H1 (cell line): ENCODE data around the gene EIF4EBP3. TPM values are rescaled to one million over a fixed set of nuclear protein-coding genes. Genes with fewer than 3 reads are reported as not detected.

Experiments
- CTCF ChIA-PET: fragments of 300-600 bp; sonication (Branson Sonifier 250); formaldehyde crosslinking; loops from one replicate; lab custom pipeline; 2021; ENCODE audit not compliant: partially characterized antibody; lab: Charles Lee
- POLR2A ChIA-PET: fragments of 300-600 bp; sonication (Branson Sonifier 250); formaldehyde crosslinking; loops from one replicate; lab custom pipeline; 2021; ENCODE audit warnings: inconsistent platforms; ENCODE audit not compliant: partially characterized antibody; lab: Charles Lee
- DNase-seq, 2 experiments: peaks; one replicate each; pipeline versions ENCODE4 v3.0.0 to v3.0.0-alpha.2; 2010 to 2022; ENCODE audit warnings: low spot score in 2 of 2, low read depth in 1 of 2, mixed read lengths in 1 of 2
- FAIRE-seq: peaks from 2 replicates; lab custom pipeline; 2011; peaks lifted over from hg19 to GRCh38; lab: Jason Lieb, UNC
- H2AFZ ChIP-seq: 2 replicates; pipeline ENCODE4 v1.8.1; 2012; ENCODE audit warnings: low read length, inconsistent platforms
- H2AK5ac ChIP-seq: 2 replicates; pipeline ENCODE4 v1.6.1; 2013; ENCODE audit warnings: low read depth, low read length
- H2BK120ac ChIP-seq: replicated peaks from 2 replicates; pipeline ENCODE3; 2013; ENCODE audit warnings: low read depth, low read length, inconsistent platforms
- H2BK12ac ChIP-seq: 2 replicates; pipeline ENCODE4 v1.6.1; 2013; ENCODE audit warnings: low read depth, low read length
- H2BK15ac ChIP-seq: 2 replicates; pipeline ENCODE4 v1.6.1; 2013; ENCODE audit warnings: low read length
- H2BK20ac ChIP-seq: 2 replicates; pipeline ENCODE4 v1.6.1; 2013; ENCODE audit warnings: low read length
- H2BK5ac ChIP-seq: 2 replicates; pipeline ENCODE4 v1.6.1; 2013; ENCODE audit warnings: low read depth, low read length
- H3K14ac ChIP-seq: 2 replicates; pipeline ENCODE4 v1.6.1; 2013; ENCODE audit warnings: inconsistent platforms; ENCODE audit not compliant: insufficient read length
- H3K18ac ChIP-seq: 2 replicates; pipeline ENCODE4 v1.6.1; 2013; ENCODE audit warnings: low read length; ENCODE audit errors: extremely low read depth
- H3K23ac ChIP-seq: 2 replicates; pipeline ENCODE4 v1.6.1; 2013; ENCODE audit warnings: inconsistent platforms; ENCODE audit not compliant: insufficient read length
- H3K23me2 ChIP-seq: 2 replicates; pipeline ENCODE4 v1.6.1; 2013; ENCODE audit warnings: low read depth, low read length
- H3K27ac ChIP-seq: 2 replicates; pipeline ENCODE4 v1.6.1; 2011; ENCODE audit warnings: low read depth, low read length, inconsistent platforms
- H3K27me3 ChIP-seq, 4 experiments: replicated peaks in 1 of 4; 1 replicate in 1 of 4; 2 replicates in 3 of 4; pipeline versions ENCODE4 v1.6.1 to v1.8.1; 2011 to 2013; ENCODE audit warnings: low read length in 3 of 4, mild to moderate bottlenecking in 3 of 4, inconsistent platforms in 2 of 4, mixed read lengths in 2 of 4, moderate library complexity in 1 of 4; ENCODE audit not compliant: control insufficient read depth in 3 of 4, insufficient read depth in 3 of 4; ENCODE audit errors: extremely low read depth in 1 of 4
- H3K36me3 ChIP-seq, 4 experiments: 2 replicates each; pipeline versions ENCODE4 v1.6.1 to v1.8.1; 2011 to 2013; ENCODE audit warnings: mild to moderate bottlenecking in 4 of 4, low read length in 3 of 4, moderate library complexity in 2 of 4, control low read depth in 1 of 4, inconsistent platforms in 1 of 4; ENCODE audit not compliant: insufficient read depth in 4 of 4, control insufficient read depth in 2 of 4
- H3K4ac ChIP-seq: replicated peaks from 2 replicates; pipeline ENCODE3; 2013; ENCODE audit warnings: low read length, low read depth, mixed read lengths, inconsistent platforms; ENCODE audit not compliant: insufficient read length
- H3K4me1 ChIP-seq, 4 experiments: replicated peaks in 1 of 4; 1 replicate in 1 of 4; 2 replicates in 3 of 4; pipeline versions ENCODE4 v1.6.1 to v1.8.1; 2011 to 2013; ENCODE audit warnings: low read length in 3 of 4, inconsistent platforms in 2 of 4, mixed read lengths in 1 of 4; ENCODE audit not compliant: insufficient read depth in 4 of 4, control insufficient read depth in 3 of 4
- H3K4me2 ChIP-seq, 2 experiments: 2 replicates each; pipeline versions ENCODE4 v1.6.1 to v1.8.1; 2011 to 2013; ENCODE audit warnings: low read depth in 2 of 2, low read length in 2 of 2, control low read depth in 1 of 2, inconsistent platforms in 1 of 2, mild to moderate bottlenecking in 1 of 2; ENCODE audit not compliant: insufficient read depth in 1 of 2
- H3K4me3 ChIP-seq, 4 experiments: fragments of 200-600, 300-600 bp in 1 of 4; sonication (generic), shearing (Covaris generic), sonication (Bioruptor Twin) in 1 of 4; 2 replicates each; pipeline versions ENCODE4 v1.5.1 to v1.8.1; 2011 to 2016; ENCODE audit warnings: low read length in 4 of 4, low read depth in 3 of 4, control low read depth in 2 of 4, inconsistent platforms in 2 of 4, mild to moderate bottlenecking in 2 of 4, mixed read lengths in 1 of 4, moderate library complexity in 1 of 4; ENCODE audit not compliant: insufficient read depth in 2 of 4; ENCODE audit errors: extremely low read depth in 1 of 4
- H3K56ac ChIP-seq: replicated peaks from 2 replicates; pipeline ENCODE3; 2013; ENCODE audit warnings: low read depth, mild to moderate bottlenecking, mixed read lengths, low read length, inconsistent platforms; ENCODE audit not compliant: insufficient read length
- H3K79me1 ChIP-seq: 2 replicates; pipeline ENCODE4 v1.6.1; 2013; ENCODE audit warnings: low read depth, low read length, control low read depth
- H3K79me2 ChIP-seq, 2 experiments: 2 replicates each; pipeline versions ENCODE4 v1.6.1 to v1.8.1; 2012 to 2013; ENCODE audit warnings: low read length in 2 of 2, mild to moderate bottlenecking in 2 of 2, inconsistent platforms in 1 of 2; ENCODE audit not compliant: insufficient read depth in 2 of 2, control insufficient read depth in 1 of 2
- H3K9ac ChIP-seq, 4 experiments: replicated peaks in 1 of 4; 1 replicate in 1 of 4; 2 replicates in 3 of 4; pipeline versions ENCODE4 v1.6.1 to v1.8.1; 2011 to 2013; ENCODE audit warnings: low read depth in 3 of 4, low read length in 3 of 4, control low read depth in 2 of 4, mild to moderate bottlenecking in 2 of 4, moderate library complexity in 2 of 4, inconsistent platforms in 1 of 4; ENCODE audit errors: extremely low read depth in 1 of 4
- H3K9me3 ChIP-seq, 2 experiments: 2 replicates each; pipeline versions ENCODE4 v1.6.1 to v1.8.1; 2012 to 2013; ENCODE audit warnings: mild to moderate bottlenecking in 2 of 2, moderate library complexity in 2 of 2, control low read depth in 1 of 2, inconsistent platforms in 1 of 2, low read depth in 1 of 2, low read length in 1 of 2, mixed read lengths in 1 of 2; ENCODE audit not compliant: insufficient read depth in 2 of 2
- H4K20me1 ChIP-seq, 2 experiments: replicated peaks in 1 of 2; 2 replicates each; pipeline versions ENCODE3 to v1.8.1; 2011 to 2013; ENCODE audit warnings: inconsistent platforms in 2 of 2, low read length in 2 of 2, mild to moderate bottlenecking in 1 of 2; ENCODE audit not compliant: insufficient read depth in 2 of 2, control insufficient read depth in 1 of 2
- H4K5ac ChIP-seq: 2 replicates; pipeline ENCODE4 v1.6.1; 2013; ENCODE audit warnings: low read length, low read depth, mixed read lengths, inconsistent platforms; ENCODE audit not compliant: insufficient read length
- H4K8ac ChIP-seq: 2 replicates; pipeline ENCODE4 v1.8.0; 2013; ENCODE audit warnings: mild to moderate bottlenecking, moderate library complexity, low read length, inconsistent platforms; ENCODE audit not compliant: insufficient read depth; ENCODE audit errors: extremely low read depth
- H4K91ac ChIP-seq: replicated peaks from 2 replicates; pipeline ENCODE3; 2013; ENCODE audit warnings: low read length, mixed read lengths, inconsistent platforms; ENCODE audit not compliant: insufficient read length
- CREB1 ChIP-seq: IDR thresholded peaks from 2 replicates; pipeline ENCODE4 v1.6.1; 2012; ENCODE audit warnings: inconsistent platforms
- JUN ChIP-seq: IDR thresholded peaks from 2 replicates; pipeline ENCODE4 v1.6.1; 2011; ENCODE audit warnings: low read depth, mild to moderate bottlenecking, improper control_type of control experiment, low read length
- TCF12 ChIP-seq: IDR thresholded peaks from 2 replicates; pipeline ENCODE4 v1.6.1; 2011; ENCODE audit warnings: low read depth, mild to moderate bottlenecking, low read length
- WGBS, 2 experiments: shearing (Covaris generic) in 1 of 2; methylation state at CpG; one replicate each; pipeline versions ENCODE4 v1.1.6 to v1.1.7; 2013 to 2015; ENCODE audit warnings: low lambda C conversion rate in 2 of 2, mixed read lengths in 2 of 2, inconsistent platforms in 1 of 2, low coverage in 1 of 2, missing lambda C conversion rate in 1 of 2; ENCODE audit not compliant: insufficient replicate concordance in 2 of 2, insufficient coverage in 1 of 2, insufficient read length in 1 of 2; ENCODE audit errors: extremely low coverage in 1 of 2, missing lambda C conversion rate in 1 of 2; 5-methylcytosine and 5-hydroxymethylcytosine counted together
- polyA plus RNA-seq, 7 experiments: library from polyadenylated mRNA; depleted of rRNA in 3 of 7; stranded (reverse) in 5 of 7; unstranded in 2 of 7; fragments of >200 nt in 5 of 7; fragments of 200-250 nt in 2 of 7; gene quantifications; 1 replicate in 5 of 7; 2 replicates in 1 of 7; 4 replicates in 1 of 7; pipeline versions ENCODE4 v1.2.1 to v1.2.3, GENCODE V29; 2011 to 2013; ENCODE audit warnings: missing spikeins in 2 of 7, mixed read lengths in 2 of 7
- total RNA-seq: library from RNA; stranded (reverse); fragmentation: NEBNext Ultra II Directional; extraction: Animal tissue kit (Norgen Biotek cat#: 25700); gene quantifications from 2 replicates; pipeline ENCODE4 v1.2.1, GENCODE V29; 2021

Gene EIF4EBP3
- total and polyA plus RNA-seq, 2 of the 8 experiments (the other 6 are each of a cell fraction or from before 2014, with no cell fraction given), result 11.1 to 11.7 TPM

- Histone ChIP-seq H3K9ac (no peak overlapping the region), H3K56ac (no peak overlapping the region), H3K4ac (no peak overlapping the region), H3K9me3 (no peaks in the 10 kb centered on the region), H2AK5ac (no peak overlapping the region), H4K91ac (no peak overlapping the region), H2BK120ac (no peak overlapping the region), H3K23ac (no peak overlapping the region), H3K79me2 (no peaks in the 10 kb centered on the region), H2BK12ac (no peak overlapping the region), H3K4me3 (no peak overlapping the region), H2BK15ac (no peak overlapping the region), H3K36me3 (peaks cover 13 to 41% (median 29%) of the 10 kb centered on the region in 4 experiments), H3K27ac (no peak overlapping the region), H3K79me1 (no peaks in the 10 kb centered on the region), H2BK20ac (no peak overlapping the region), H3K23me2 (peaks cover 6% of the 10 kb centered on the region), H3K27me3 (no peaks in the 10 kb centered on the region), H3K4me2 (no peak overlapping the region), H3K18ac (no peak overlapping the region), H2BK5ac (no peak overlapping the region), H3K4me1 (peaks cover 0 to 18% (median 6%) of the 10 kb centered on the region in 4 experiments; a peak in 4 of 7 replicates), H3K14ac (no peak overlapping the region), H4K5ac (no peak overlapping the region), H4K8ac (no peak overlapping the region), H4K20me1 (no peaks in the 10 kb centered on the region), H2AFZ (no peak overlapping the region)
- ChIA-PET POLR2A (interaction anchor here (0.6 to 14.4 kb wide), 4 partner anchors 14 to 99 kb away, joined by 3 to 191 read pairs (median 52); partner anchors contain the start of genes APBB3, IK, NDUFA2 and SLC35A4), CTCF (interaction anchor here (0.9 to 1.3 kb wide), 3 partner anchors 89 to 187 kb away, joined by 3 to 5 read pairs (median 4); no protein-coding TSS in a partner anchor)
- DNase-seq, result peak in 1 of 2 experiments; percentile 17
- 96% methylated on average over 7 of the region's 10 CpGs; no CpG with 5 or more reads in 1 of the 2 experiments for WGBS, 2 experiments
- no peak for FAIRE-seq
- TF ChIP-seq CREB1 (no peak), TCF12 (no peak), JUN (no peak)
Observed at GRCh38 chr5:140545606-140546005, 1.9 kb upstream of the EIF4EBP3 start.
